Astrocyte of the cerebellum (primary cell): ENCODE data around the gene CCDC69.

Source experiments
- DNase-seq: peaks from one replicate; pipeline ENCODE4 v3.0.0-alpha.2; 2011; ENCODE audit warnings: low read depth
- H3K4me3 ChIP-seq: 2 replicates; pipeline ENCODE4 v1.5.1; 2011; ENCODE audit warnings: mild to moderate bottlenecking, low read depth, low read length, moderate library complexity
- in situ Hi-C: cut with HindIII; loops from 2 replicates; pipeline ENCODE4 v1.10.0; 2017; ENCODE audit warnings: low sequenced_read_pairs
- TF ChIP-seq, protein P1 (sequence below): IDR thresholded peaks from 2 replicates; pipeline ENCODE4 v1.5.1; 2012; ENCODE audit warnings: low read length, low read depth, moderate library complexity, mild to moderate bottlenecking; ENCODE audit errors: missing control alignments

The CCDC69 gene

DNA sequence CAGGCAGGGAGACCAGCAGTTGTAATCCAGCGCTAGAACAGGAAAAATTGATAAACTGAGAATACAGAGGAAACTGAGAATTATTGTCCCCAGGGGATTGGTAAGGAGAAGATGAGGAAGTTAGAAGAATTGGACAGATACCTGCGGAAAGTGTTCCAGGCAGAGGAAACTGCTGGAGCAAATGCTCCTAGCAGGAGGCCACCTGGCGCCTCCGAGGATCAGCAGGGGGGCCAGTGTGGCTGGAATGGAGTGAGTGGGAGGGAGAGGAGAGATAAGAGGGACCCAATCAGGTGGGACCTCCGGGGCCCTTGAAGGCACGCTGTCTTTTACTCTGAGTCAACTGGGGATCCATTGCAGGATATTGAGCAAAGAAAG is 65.6 kb downstream of the CCDC69 start:
- in situ Hi-C loops, result no loop called here
- TF ChIP-seq, protein P1, sequence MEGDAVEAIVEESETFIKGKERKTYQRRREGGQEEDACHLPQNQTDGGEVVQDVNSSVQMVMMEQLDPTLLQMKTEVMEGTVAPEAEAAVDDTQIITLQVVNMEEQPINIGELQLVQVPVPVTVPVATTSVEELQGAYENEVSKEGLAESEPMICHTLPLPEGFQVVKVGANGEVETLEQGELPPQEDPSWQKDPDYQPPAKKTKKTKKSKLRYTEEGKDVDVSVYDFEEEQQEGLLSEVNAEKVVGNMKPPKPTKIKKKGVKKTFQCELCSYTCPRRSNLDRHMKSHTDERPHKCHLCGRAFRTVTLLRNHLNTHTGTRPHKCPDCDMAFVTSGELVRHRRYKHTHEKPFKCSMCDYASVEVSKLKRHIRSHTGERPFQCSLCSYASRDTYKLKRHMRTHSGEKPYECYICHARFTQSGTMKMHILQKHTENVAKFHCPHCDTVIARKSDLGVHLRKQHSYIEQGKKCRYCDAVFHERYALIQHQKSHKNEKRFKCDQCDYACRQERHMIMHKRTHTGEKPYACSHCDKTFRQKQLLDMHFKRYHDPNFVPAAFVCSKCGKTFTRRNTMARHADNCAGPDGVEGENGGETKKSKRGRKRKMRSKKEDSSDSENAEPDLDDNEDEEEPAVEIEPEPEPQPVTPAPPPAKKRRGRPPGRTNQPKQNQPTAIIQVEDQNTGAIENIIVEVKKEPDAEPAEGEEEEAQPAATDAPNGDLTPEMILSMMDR, result no peak
- DNase-seq, result no peak
- peak overlapping the region; percentile 98 for H3K4me3 ChIP-seq

DNA sequence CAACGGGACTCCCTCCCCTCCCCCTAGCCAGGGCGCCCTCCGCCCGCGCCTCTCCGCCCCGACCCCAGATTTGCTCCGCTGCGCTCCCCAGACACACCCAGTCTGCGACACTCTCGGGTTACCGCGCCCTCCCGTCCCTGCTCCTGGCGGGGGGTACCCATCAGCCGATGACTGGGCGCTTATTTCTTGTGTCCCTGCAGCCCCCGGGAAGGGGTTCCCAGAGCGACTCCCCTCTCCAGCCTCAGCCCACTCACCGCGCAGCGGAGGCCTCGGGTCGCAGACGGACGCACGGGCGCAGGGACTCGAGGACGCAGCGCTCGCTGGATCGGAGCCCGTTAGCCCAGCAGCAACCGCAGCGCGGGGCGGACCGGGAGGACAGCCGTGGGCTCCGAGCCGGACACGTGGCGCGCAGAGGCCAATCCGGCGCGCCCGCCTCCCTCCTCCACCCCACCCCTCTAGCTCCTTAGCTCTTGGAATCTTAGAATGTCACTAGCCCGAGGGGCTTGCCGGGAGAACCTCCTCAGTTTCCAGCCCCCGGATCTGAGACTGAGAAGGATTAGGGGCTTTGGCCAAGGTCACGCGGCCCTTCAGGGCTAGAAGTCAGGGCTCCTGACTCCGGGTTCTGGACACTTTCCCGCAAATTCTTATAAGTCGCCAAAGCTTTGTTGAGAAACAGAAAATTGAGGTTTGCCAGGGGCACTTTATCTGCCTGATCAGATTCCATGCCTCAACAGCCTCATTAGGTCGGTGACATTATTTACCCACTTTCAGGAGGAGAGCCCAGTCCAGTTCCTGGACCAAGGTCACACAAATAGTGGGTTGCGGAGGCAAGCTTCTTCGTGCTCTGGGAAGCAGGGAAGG is 66.2 kb downstream of the CCDC69 start, which contains the start of gene ANXA6:
Gene ANXA6, minus strand, starts transcription at position 354 of the 861 bp plus-strand sequence. CDS start 9,878 bp downstream, outside the sequence.
- in situ Hi-C loops, result no loop called here
- DNase-seq, result no peak
- TF ChIP-seq, protein P1, result no peak
- peak within 1 kb of the TSS; percentile 98 for H3K4me3 ChIP-seq

DNA sequence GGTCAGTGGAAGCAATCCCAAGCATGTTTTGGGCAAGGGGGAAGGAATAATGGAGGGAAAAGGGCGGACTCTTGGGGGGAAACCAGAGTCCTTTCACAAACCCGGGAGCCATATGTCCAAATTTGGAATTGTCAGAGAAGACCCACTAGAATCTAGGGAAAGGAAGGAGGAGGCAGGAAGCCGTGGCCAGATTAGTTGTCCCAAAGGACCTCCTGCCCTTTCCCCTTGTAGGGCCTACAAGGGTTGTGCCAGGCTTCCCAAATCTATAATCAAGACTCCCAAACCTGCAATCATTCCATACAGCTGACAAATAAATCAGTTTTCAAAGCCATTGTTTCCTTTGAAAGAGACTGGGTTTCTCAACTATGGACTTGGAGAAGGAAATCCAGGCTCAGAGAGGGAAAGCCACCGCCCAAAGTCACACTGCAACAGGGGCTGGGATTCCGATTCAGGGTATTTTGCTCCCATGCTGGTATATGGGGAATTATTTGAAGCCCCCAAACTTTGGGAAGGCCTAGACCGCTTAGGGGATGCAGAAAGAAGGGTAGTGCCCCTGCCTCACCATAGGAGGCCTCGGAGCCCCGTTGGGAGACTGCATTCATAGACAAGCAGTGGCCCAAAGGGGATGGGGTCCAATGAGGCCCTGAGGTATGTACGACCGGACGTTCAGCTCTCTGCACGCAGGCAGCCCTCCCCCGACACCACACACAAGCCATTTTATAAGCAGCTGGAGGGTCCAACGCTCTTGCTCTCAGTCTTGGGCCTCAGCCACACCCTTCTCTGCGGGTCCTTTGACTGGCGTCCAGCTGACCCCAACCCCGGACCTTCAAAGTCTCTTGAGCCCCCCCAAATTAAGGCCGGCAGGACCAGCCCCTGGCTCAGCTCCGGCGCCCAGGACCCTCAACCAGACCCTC is 67.1 kb downstream of the CCDC69 start:
- DNase-seq, result no peak
- peak overlapping the region; percentile 98 for H3K4me3 ChIP-seq
- TF ChIP-seq, protein P1, result no peak
- in situ Hi-C loops, result no loop called here

DNA sequence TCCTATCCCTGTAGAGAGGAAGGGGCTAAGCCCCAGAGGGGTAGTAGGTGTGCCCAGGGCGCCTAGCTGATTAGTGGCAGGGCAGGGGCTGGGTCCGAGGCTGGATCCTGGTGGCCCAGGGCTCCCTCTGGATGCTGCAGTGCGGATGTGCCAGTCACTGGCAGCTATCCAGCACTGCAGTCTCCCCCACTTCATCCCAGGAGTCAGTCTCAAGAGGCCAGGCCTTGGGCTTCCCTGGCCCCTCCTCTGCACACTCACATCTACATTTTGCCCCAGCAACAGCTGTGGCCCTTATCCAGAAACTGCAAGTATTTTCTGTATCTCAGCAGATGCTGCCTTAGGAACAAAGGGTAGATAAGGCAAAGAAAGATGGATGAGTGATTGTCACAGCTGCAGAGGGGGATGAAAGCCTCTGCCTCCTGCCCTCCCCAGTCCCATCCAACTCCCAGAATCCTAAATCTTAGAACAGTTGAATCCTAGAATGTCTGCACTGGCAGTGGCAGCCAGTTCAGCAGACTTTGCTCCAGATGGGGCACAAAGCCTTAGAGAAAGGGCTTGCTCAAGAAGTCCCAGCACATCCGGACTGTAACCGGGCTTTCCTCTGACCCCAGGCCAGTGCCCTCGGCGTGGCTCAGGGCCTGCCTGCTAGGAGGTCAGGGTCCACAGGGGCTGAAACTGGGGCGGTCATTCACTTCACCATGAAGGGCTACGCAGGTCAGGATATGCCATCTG is 68.0 kb downstream of the CCDC69 start:
- H3K4me3 ChIP-seq, result peak overlapping the region; percentile 98
- DNase-seq, result no peak
- in situ Hi-C loops, result no loop called here
- TF ChIP-seq, protein P1, result no peak

DNA sequence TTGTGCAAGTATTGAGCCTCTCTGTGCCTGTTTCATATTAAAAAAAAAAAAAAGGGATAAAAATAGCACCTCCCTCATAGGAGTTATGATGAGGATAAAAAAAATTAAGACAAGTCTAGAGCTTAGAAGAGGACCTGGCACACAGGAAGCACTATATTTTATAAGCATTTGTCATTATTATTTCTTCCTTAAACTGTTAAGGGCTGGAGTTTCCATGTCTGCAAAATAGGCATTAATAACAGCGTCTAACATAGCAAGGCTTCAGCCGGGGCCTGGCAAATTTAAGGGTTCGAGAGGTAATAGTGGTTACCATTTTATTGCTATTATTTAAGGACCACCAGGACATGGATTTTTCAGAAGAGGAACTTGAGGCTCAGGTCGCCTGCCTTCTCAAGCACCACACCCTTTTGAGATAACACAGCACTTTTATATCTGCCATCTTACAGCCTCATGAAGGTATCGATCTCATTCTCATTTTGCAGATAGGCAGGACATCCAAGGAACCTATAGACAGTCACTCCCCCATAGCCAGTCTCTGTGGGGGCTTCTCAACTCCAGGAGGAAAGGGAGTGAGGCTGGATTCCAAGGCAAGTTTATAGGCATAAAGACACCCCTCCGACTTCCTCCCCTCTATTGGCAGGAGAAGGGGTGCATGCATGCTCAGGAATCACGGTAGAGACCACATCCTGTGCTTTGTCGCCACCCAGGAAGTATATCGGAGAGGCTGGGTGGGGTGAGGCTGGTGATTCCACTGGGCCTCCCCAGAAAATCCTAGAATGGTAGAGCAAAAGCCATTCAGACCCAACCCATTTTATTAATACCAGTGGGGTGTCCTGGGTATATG is 68.7 kb downstream of the CCDC69 start:
- peak overlapping the region; percentile 98 for H3K4me3 ChIP-seq
- TF ChIP-seq, protein P1, result no peak
- in situ Hi-C loops, result no loop called here
- DNase-seq, result no peak
